Keratinocyte (primary cell): ENCODE data around the gene SPAG9.

Source experiments
- EZH2 ChIP-seq: IDR thresholded peaks from one replicate; pipeline ENCODE4 v1.6.1; 2012; ENCODE audit warnings: inconsistent platforms, mild to moderate bottlenecking, low read length, moderate library complexity
- TF ChIP-seq, protein P1 (sequence below), 3 experiments: IDR thresholded peaks in 1 of 3; conservative IDR thresholded peaks in 1 of 3; optimal IDR thresholded peaks in 1 of 3; 2 replicates in 2 of 3; 3 replicates in 1 of 3; pipeline versions ENCODE3 to v1.5.1; 2011; ENCODE audit warnings: low read length in 3 of 3, mild to moderate bottlenecking in 3 of 3, moderate library complexity in 2 of 3, control low read depth in 1 of 3, inconsistent platforms in 1 of 3; ENCODE audit not compliant: insufficient read depth in 2 of 3; ENCODE audit errors: extremely low read depth in 1 of 3

DNA sequence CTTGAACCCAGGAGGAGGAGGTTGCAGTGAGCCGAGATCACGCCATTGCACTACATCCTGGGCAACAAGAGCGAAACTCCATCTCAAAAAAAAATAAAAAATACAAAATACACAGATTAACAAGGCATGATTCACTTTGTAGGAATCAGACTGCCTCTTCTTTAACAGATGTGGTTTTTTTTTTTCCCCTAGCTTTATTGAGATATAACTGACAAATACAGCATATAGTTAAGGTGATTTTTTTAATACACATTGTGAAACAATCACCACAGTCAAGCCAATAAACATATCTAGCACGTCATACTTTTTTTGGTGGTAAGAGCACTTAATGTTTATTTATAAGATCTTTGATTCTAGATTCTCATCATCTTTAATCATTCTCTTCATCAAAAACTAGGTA, 87.8 kb downstream of the SPAG9 start:
- TF ChIP-seq, protein P1, sequence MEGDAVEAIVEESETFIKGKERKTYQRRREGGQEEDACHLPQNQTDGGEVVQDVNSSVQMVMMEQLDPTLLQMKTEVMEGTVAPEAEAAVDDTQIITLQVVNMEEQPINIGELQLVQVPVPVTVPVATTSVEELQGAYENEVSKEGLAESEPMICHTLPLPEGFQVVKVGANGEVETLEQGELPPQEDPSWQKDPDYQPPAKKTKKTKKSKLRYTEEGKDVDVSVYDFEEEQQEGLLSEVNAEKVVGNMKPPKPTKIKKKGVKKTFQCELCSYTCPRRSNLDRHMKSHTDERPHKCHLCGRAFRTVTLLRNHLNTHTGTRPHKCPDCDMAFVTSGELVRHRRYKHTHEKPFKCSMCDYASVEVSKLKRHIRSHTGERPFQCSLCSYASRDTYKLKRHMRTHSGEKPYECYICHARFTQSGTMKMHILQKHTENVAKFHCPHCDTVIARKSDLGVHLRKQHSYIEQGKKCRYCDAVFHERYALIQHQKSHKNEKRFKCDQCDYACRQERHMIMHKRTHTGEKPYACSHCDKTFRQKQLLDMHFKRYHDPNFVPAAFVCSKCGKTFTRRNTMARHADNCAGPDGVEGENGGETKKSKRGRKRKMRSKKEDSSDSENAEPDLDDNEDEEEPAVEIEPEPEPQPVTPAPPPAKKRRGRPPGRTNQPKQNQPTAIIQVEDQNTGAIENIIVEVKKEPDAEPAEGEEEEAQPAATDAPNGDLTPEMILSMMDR (optimal IDR thresholded peaks at IDR 0.05 in 1 of 3, IDR thresholded peaks at IDR 0.05 in 1 of 3, conservative IDR thresholded peaks at IDR 0.05 in 1 of 3; ENCODE audit: extremely low read depth in 1 of 3, insufficient read depth in 2 of 3, low read length in 3 of 3) = no peak
- no peak for TF ChIP-seq EZH2
